Epithelial cell of proximal tubule (primary cell): ENCODE measurements around the gene TSPAN19. TPM values are rescaled to one million over a fixed set of nuclear protein-coding genes. Genes with fewer than 3 reads are reported as not detected.

ENCODE experiments used
- DNase-seq: peaks from one replicate; pipeline ENCODE4 v3.0.0-alpha.2; 2011; ENCODE audit warnings: low read depth
- H3K4me3 ChIP-seq: 2 replicates; pipeline ENCODE4 v1.5.1; 2011; ENCODE audit warnings: low read depth, mild to moderate bottlenecking, low read length
- total RNA-seq: library from RNA; depleted of rRNA; stranded (reverse); fragments of >200 nt; gene quantifications from 2 replicates; pipeline ENCODE4 v1.2.3, GENCODE V29; 2015
- TF ChIP-seq, protein P1 (sequence below): conservative IDR thresholded peaks from 2 replicates; pipeline ENCODE4 v1.5.1; 2012; ENCODE audit warnings: low read depth, mild to moderate bottlenecking, low read length

TSPAN19 gene
- total RNA-seq, 1 donor from 2014 or later: not detected

DNA sequence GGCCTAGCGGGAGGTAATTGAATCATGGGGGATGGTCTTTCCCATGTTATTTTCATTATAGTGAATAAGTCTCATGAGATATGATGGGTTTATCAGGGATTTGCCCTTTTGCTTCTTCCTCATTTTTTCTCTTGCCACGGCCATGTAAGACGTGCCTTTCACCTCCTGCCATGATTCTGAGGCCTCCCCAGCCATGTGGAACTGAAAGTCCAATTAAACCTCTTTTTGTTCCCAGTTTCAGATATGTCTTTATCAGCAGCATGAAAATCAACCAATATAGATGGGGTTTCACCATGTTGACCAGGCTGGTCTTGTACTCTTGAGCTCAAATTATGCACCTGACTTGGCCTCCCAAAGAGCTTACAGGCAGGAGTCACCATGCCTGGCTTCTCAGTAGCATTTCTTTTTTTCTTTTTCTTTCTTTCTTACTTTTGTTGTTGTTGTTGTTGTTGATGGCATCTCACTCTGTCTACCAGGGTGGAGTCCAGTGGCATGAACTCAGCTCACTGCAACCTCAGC lies 33.2 kb downstream of the TSPAN19 start:
- no peak overlapping the region for H3K4me3 ChIP-seq
- no peak for DNase-seq
- TF ChIP-seq, protein P1, sequence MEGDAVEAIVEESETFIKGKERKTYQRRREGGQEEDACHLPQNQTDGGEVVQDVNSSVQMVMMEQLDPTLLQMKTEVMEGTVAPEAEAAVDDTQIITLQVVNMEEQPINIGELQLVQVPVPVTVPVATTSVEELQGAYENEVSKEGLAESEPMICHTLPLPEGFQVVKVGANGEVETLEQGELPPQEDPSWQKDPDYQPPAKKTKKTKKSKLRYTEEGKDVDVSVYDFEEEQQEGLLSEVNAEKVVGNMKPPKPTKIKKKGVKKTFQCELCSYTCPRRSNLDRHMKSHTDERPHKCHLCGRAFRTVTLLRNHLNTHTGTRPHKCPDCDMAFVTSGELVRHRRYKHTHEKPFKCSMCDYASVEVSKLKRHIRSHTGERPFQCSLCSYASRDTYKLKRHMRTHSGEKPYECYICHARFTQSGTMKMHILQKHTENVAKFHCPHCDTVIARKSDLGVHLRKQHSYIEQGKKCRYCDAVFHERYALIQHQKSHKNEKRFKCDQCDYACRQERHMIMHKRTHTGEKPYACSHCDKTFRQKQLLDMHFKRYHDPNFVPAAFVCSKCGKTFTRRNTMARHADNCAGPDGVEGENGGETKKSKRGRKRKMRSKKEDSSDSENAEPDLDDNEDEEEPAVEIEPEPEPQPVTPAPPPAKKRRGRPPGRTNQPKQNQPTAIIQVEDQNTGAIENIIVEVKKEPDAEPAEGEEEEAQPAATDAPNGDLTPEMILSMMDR: no peak

- DNase-seq: no peak
- TF ChIP-seq, protein P1: no peak
- no peak overlapping the region for H3K4me3 ChIP-seq
Observed at GRCh38 chr12:85000729-85001128, 35.3 kb downstream of the TSPAN19 start.

DNA sequence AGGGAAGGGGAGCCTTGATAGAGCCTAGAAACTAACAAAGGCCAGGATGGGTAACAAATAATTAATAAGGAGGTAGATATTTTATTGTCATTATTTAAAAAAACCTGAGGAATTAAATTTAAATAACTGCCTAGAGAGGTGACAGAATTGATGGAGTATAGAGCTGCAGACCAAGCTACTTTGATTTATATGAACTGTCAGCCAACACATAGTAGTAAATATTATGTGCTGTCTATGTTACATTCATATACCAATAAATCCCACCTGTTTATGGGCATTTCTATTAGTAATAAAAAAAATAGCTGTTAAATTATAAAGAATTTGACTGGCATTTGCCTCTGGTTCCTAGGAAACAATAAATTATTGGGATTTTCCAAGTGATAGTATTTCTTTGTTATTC lies 37.7 kb downstream of the TSPAN19 start:
- no peak for DNase-seq
- H3K4me3 ChIP-seq: no peak overlapping the region
- TF ChIP-seq, protein P1: no peak

- H3K4me3 ChIP-seq: no peak overlapping the region
- no peak for DNase-seq
- TF ChIP-seq, protein P1: no peak
Observed at GRCh38 chr12:84996759-84997158, 39.3 kb downstream of the TSPAN19 start.

DNA sequence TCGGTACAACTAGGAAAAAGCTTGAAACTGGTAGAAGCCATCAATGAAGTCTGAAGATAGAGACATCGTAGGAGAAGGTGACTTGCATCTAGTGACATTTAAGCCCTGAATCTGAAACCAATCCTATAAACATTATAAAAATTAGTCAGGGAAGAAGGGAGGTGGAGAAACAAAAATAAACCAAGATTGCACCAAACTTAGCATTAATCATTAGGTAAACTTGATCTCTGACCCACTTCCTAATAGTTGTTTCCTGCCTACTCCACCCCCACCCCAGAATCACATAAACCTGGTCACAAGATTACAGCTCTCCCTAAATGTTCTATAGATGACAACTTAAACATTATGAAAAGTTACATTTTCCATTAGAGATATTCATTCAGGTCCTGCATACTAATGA lies 40.4 kb downstream of the TSPAN19 start:
- DNase-seq: no peak
- TF ChIP-seq, protein P1: no peak
- H3K4me3 ChIP-seq: no peak overlapping the region

DNA sequence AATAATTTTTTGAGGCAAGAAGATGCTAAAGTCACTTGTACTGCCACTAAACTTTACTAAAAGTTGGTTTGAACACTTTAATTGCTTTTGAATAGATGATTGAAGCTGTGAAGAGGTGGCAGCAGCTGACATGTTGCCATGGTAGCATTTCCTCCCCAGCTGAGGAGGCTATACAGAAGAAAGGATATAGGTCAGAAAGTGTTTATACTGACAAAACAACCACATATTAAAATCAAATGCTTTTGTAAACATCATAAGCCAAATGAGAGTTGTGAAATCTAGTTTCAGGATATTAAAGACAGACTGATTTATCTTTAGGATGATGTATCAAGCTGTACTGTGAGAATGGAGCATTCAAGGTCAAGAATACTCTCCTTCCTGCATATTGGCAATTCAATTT lies 41.7 kb downstream of the TSPAN19 start:
- TF ChIP-seq, protein P1: no peak
- no peak for DNase-seq
- H3K4me3 ChIP-seq: no peak overlapping the region

GRCh38 chr12:84986586-84986985 lies 49.5 kb downstream of the TSPAN19 start:
- H3K4me3 ChIP-seq: no peak overlapping the region
- TF ChIP-seq, protein P1: no peak
- no peak for DNase-seq
